ENCODE data around the gene PLXND1. TPM values are rescaled to one million over a fixed set of nuclear protein-coding genes. Genes with fewer than 3 reads are reported as not detected.

Gene PLXND1
- total and polyA plus RNA-seq, 2 donors (not counting 1 experiment from before 2014, with no cell fraction given) = 3.3 to 74.4 TPM

GRCh38 chr3:129586746-129587430 lies 19.6 kb downstream of the PLXND1 start:
- no peak overlapping the region for H3K27ac ChIP-seq (ENCODE audit: low read length in 2 of 2)
- ChIA-PET POLR2A (interaction anchor here (0.5 to 0.8 kb wide), 2 partner anchors 10 to 783 kb away, joined by 8 to 17 read pairs; no protein-coding TSS in a partner anchor), CTCF (no interaction called here)
- peak overlapping the region; percentile 6 for H3K27ac Mint-ChIP-seq
- no peaks in the 10 kb centered on the region for H3K79me2 ChIP-seq (ENCODE audit: control insufficient read depth, insufficient read depth, low read length)
- H3K4me1 Mint-ChIP-seq = peaks cover 9% of the 10 kb centered on the region
- H3K4me3 ChIP-seq (ENCODE audit: control extremely low read depth in 1 of 5, extremely low read depth in 1 of 5, insufficient read depth in 1 of 5, low read depth in 2 of 5, low read length in 4 of 5) = no peak overlapping the region
- no peak overlapping the region for H2AFZ ChIP-seq (ENCODE audit: insufficient read depth, low read depth, low read length, poor library complexity, severe bottlenecking)
- H3K9me3 Mint-ChIP-seq (ENCODE audit: insufficient read depth) = no peaks in the 10 kb centered on the region
- intact Hi-C loops (cut with micrococcal nuclease) = no loop called here
- no peak for ATAC-seq (ENCODE audit: low read depth)
- peaks cover 0 to 3% (median 0%) of the 10 kb centered on the region in 3 donors for H3K9me3 ChIP-seq (ENCODE audit: control extremely low read depth in 1 of 3, control insufficient read depth in 2 of 3, insufficient read depth in 1 of 3, low read length in 2 of 3)
- H3K27me3 ChIP-seq (replicated peaks in 1 of 4; ENCODE audit: control extremely low read depth in 1 of 4, control insufficient read depth in 3 of 4, insufficient read depth in 4 of 4, low read length in 3 of 4) = peaks cover 0 to 6% (median 2%) of the 10 kb centered on the region in 4 experiments
- H3K4me3 Mint-ChIP-seq = no peak overlapping the region
- no peaks in the 10 kb centered on the region for H3K36me3 ChIP-seq (replicated peaks in 1 of 2; ENCODE audit: control extremely low read depth in 1 of 2, control insufficient read depth in 1 of 2, extremely low read depth in 1 of 2, insufficient read depth in 2 of 2, low read length in 1 of 2)
- peaks cover 0 to 6% of the 10 kb centered on the region in 2 donors for H3K4me1 ChIP-seq (ENCODE audit: control insufficient read depth in 2 of 2, insufficient read depth in 2 of 2, low read length in 2 of 2)
- peaks cover 8% of the 10 kb centered on the region for H3K27me3 Mint-ChIP-seq
- no peak for TF ChIP-seq EZH2 (IDR thresholded peaks at IDR 0.05; ENCODE audit: borderline replicate concordance, insufficient read depth, low read depth, low read length, poor library complexity, severe bottlenecking)
- no peak for DNase-seq
- 91% methylated on average over 17 of the region's 17 CpGs for WGBS (ENCODE audit: insufficient coverage)
- no peaks in the 10 kb centered on the region for H4K20me1 ChIP-seq (ENCODE audit: control insufficient read depth, insufficient read depth, low read length, poor library complexity, severe bottlenecking)
- H3K9ac ChIP-seq (ENCODE audit: low read length) = no peak overlapping the region
- H3K4me2 ChIP-seq (replicated peaks; ENCODE audit: low read depth, low read length, poor library complexity, severe bottlenecking) = no peak overlapping the region

DNA sequence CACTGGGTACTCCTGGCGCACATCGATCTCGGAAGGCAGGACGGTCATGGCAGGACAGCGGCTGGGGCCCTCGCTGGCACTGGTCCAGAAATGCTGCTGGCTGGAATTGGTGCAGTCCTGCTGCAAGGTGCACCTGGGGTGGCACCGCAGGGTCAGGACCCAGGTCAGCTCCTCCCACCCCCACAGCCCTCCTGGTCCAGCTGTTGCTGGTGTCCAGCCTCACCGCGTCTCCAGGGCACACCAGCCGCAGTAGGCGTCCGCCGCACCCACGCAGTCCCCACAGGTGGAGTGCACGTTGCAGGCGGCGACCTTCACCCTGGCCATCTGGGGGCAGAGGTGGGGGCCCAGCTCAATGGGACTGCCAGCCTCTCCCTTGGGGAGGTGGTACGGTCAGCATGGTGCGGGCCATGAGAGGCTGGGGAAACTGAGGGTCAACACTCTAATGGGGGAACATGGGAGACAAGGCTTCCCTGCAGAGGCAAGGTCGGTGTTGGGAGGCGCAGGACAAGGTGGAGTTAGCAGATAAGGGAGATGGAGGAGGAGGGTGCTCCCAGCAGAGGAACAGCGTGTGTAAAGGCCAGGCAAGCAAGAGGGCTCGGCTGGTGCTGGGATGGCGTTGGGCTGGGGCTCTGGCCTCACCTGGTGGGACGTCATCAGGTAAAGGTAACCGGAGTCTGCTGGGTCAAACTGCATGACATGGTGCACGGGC lies 20.4 kb downstream of the PLXND1 start:
- Histone ChIP-seq H3K9me3 (ENCODE audit: control extremely low read depth in 1 of 3, control insufficient read depth in 2 of 3, insufficient read depth in 1 of 3, low read length in 2 of 3) (peaks cover 0 to 3% (median 0%) of the 10 kb centered on the region in 3 donors), H3K9ac (ENCODE audit: low read length) (no peak overlapping the region), H3K4me2 (replicated peaks; ENCODE audit: low read depth, low read length, poor library complexity, severe bottlenecking) (no peak overlapping the region), H3K4me3 (ENCODE audit: control extremely low read depth in 1 of 5, extremely low read depth in 1 of 5, insufficient read depth in 1 of 5, low read depth in 2 of 5, low read length in 4 of 5) (no peak overlapping the region), H4K20me1 (ENCODE audit: control insufficient read depth, insufficient read depth, low read length, poor library complexity, severe bottlenecking) (no peaks in the 10 kb centered on the region), H3K27ac (ENCODE audit: low read length in 2 of 2) (no peak overlapping the region), H3K79me2 (ENCODE audit: control insufficient read depth, insufficient read depth, low read length) (no peaks in the 10 kb centered on the region), H3K4me1 (ENCODE audit: control insufficient read depth in 2 of 2, insufficient read depth in 2 of 2, low read length in 2 of 2) (peaks cover 0 to 6% of the 10 kb centered on the region in 2 donors), H3K27me3 (replicated peaks in 1 of 4; ENCODE audit: control extremely low read depth in 1 of 4, control insufficient read depth in 3 of 4, insufficient read depth in 4 of 4, low read length in 3 of 4) (no peaks in the 10 kb centered on the region), H3K36me3 (replicated peaks in 1 of 2; ENCODE audit: control extremely low read depth in 1 of 2, control insufficient read depth in 1 of 2, extremely low read depth in 1 of 2, insufficient read depth in 2 of 2, low read length in 1 of 2) (no peaks in the 10 kb centered on the region), H2AFZ (ENCODE audit: insufficient read depth, low read depth, low read length, poor library complexity, severe bottlenecking) (no peak overlapping the region)
- Mint-ChIP-seq H3K4me1 (peaks cover 7% of the 10 kb centered on the region), H3K4me3 (no peak overlapping the region), H3K27ac (no peak overlapping the region), H3K27me3 (peaks cover under 1% of the 10 kb centered on the region), H3K9me3 (ENCODE audit: insufficient read depth) (no peaks in the 10 kb centered on the region)
- WGBS (ENCODE audit: insufficient coverage) = 98% methylated on average over 27 of the region's 27 CpGs
- no peak for TF ChIP-seq EZH2 (IDR thresholded peaks at IDR 0.05; ENCODE audit: borderline replicate concordance, insufficient read depth, low read depth, low read length, poor library complexity, severe bottlenecking)
- TF ChIP-seq CTCF (IDR thresholded peaks at IDR 0.05) = no peak
- POLR2A ChIA-PET = interaction anchor here (0.5 to 0.6 kb wide), 2 partner anchors 310 to 782 kb away, joined by 4 to 17 read pairs; no protein-coding TSS in a partner anchor
- no peak for ATAC-seq (ENCODE audit: low read depth)
- intact Hi-C loops (cut with micrococcal nuclease) = no loop called here
- CTCF ChIA-PET = no interaction called here
- no peak for DNase-seq
